ENCODE measurements around the gene SMIM44.

GRCh38 chr19:3440082-3440481, 43.2 kb downstream of the SMIM44 start:
- TF ChIP-seq CTCF (conservative IDR thresholded peaks at IDR 0.05 in 1 of 2, IDR thresholded peaks at IDR 0.05 in 1 of 2; ENCODE audit: low read depth in 1 of 2, low read length in 2 of 2) (peak; percentile 20 to 34), EZH2 (IDR thresholded peaks at IDR 0.05; ENCODE audit: low read length, missing control alignments) (no peak)
